ENCODE results near the gene SLC4A11. TPM values are rescaled to one million over a fixed set of nuclear protein-coding genes. Genes with fewer than 3 reads are reported as not detected.

Gene SLC4A11
- total and polyA plus RNA-seq, 10 of the 15 experiments (the other 5 are each of a cell fraction or from before 2014, with no cell fraction given) = 0.07 to 2.3 (median 1.1) TPM

- no peak for ATAC-seq
- POLR2A ChIA-PET = no interaction called here
- WGBS (ENCODE audit: insufficient coverage, insufficient replicate concordance, low lambda C conversion rate, missing lambda C conversion rate) = 45% methylated on average over 44 of the region's 54 CpGs
- Histone ChIP-seq H3K9me3 (replicated peaks; ENCODE audit: control insufficient read depth, insufficient read depth, low read length) (no peaks in the 10 kb centered on the region), H4K20me1 (ENCODE audit: control insufficient read depth, insufficient read depth) (no peaks in the 10 kb centered on the region), H3K4me2 (ENCODE audit: control insufficient read depth, insufficient read depth) (peak overlapping the region; percentile 83), H3K4me3 (peak overlapping the region; percentile 75), H3K36me3 (ENCODE audit: control insufficient read depth in 2 of 2, insufficient read depth in 2 of 2, low read length in 1 of 2) (no peaks in the 10 kb centered on the region), H3K27me3 (replicated peaks in 1 of 2; ENCODE audit: control insufficient read depth in 2 of 2, insufficient read depth in 2 of 2, low read length in 1 of 2) (peaks cover 6 to 19% of the 10 kb centered on the region in 2 experiments), H3K4me1 (ENCODE audit: control insufficient read depth, insufficient read depth, low read length) (peaks cover 7% of the 10 kb centered on the region), H3K79me2 (ENCODE audit: control insufficient read depth, insufficient read depth, low read length) (no peaks in the 10 kb centered on the region), H3K27ac (ENCODE audit: control insufficient read depth, insufficient read depth) (no peak overlapping the region), H2AFZ (ENCODE audit: control insufficient read depth, low read depth, low read length) (peak overlapping the region; percentile 87), H3K9ac (ENCODE audit: control insufficient read depth, insufficient read depth, low read length) (no peak overlapping the region)
- intact Hi-C loops (cut with micrococcal nuclease; ENCODE audit: unreplicated experiment) (no loop called here), in situ Hi-C loops (cut with MboI) (no loop called here)
- no TSS peak for BruUV-seq (replicated peaks)
- DNase-seq (ENCODE audit: low read depth, low spot score) = no peak
- CTCF ChIA-PET = interaction anchor here (0.9 to 1.0 kb wide), 2 partner anchors 9 to 21 kb away, joined by 3 read pairs; no protein-coding TSS in a partner anchor
- SMC1A ChIA-PET (ENCODE audit: uncharacterized antibody, unreplicated experiment) = interaction anchor here (0.9 kb wide), 1 partner anchor 21 kb away, joined by 3 read pairs; no protein-coding TSS in a partner anchor
- TF ChIP-seq RB1 (IDR thresholded peaks at IDR 0.05; ENCODE audit: borderline replicate concordance) (no peak), NBN (IDR thresholded peaks at IDR 0.05) (no peak), IRF4 (IDR thresholded peaks at IDR 0.05; ENCODE audit: low read depth, low read length) (no peak), NR2F1 (conservative IDR thresholded peaks at IDR 0.05) (no peak), CBX5 (IDR thresholded peaks at IDR 0.05; ENCODE audit: low read depth) (no peak), USF1 (IDR thresholded peaks at IDR 0.05; ENCODE audit: borderline replicate concordance, extremely low read length, insufficient read depth, low read depth, low read length) (no peak), DPF2 (IDR thresholded peaks at IDR 0.05) (no peak), ZNF592 (IDR thresholded peaks at IDR 0.05) (no peak), RCOR1 (conservative IDR thresholded peaks at IDR 0.05; ENCODE audit: low read depth, low read length) (no peak), ZNF622 (IDR thresholded peaks at IDR 0.05) (no peak)
- RAD21 ChIA-PET (ENCODE audit: unreplicated experiment) = no interaction called here
- no peak for FAIRE-seq
These were observed 1.1 kb upstream of the SLC4A11 start for GRCh38 chr20:3239867-3240775.

Measured in GM12878 (cell line).